Measurements from ENCODE around the gene TMEM62.

The TMEM62 gene

DNA sequence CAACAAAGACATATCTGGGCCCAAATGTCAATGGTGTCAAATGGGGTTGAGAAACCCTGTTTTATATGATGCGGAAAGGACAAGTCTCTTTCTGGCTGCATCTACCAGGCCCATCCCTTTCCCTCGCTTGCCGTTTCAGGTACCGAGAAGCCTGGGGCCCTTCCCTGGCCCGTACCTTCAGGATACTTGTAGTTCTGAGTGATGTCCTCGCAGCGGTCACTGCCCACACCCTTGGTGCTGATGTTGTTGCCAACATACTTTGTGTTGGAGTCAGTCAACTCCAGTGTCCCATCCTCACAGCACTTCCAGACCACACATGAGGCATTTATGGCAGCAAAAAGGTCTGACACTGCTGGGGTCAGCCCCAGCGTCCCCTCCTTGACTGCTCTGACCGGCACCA is 73.6 kb downstream of the TMEM62 start:
- in situ Hi-C loops (cut with HindIII; ENCODE audit: low sequenced_read_pairs) = no loop called here
- TF ChIP-seq, protein P1, sequence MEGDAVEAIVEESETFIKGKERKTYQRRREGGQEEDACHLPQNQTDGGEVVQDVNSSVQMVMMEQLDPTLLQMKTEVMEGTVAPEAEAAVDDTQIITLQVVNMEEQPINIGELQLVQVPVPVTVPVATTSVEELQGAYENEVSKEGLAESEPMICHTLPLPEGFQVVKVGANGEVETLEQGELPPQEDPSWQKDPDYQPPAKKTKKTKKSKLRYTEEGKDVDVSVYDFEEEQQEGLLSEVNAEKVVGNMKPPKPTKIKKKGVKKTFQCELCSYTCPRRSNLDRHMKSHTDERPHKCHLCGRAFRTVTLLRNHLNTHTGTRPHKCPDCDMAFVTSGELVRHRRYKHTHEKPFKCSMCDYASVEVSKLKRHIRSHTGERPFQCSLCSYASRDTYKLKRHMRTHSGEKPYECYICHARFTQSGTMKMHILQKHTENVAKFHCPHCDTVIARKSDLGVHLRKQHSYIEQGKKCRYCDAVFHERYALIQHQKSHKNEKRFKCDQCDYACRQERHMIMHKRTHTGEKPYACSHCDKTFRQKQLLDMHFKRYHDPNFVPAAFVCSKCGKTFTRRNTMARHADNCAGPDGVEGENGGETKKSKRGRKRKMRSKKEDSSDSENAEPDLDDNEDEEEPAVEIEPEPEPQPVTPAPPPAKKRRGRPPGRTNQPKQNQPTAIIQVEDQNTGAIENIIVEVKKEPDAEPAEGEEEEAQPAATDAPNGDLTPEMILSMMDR (IDR thresholded peaks at IDR 0.05; ENCODE audit: low read depth, low read length) = no peak
- DNase-seq (ENCODE audit: low read depth, low spot score) = no peak
- no peak overlapping the region for H3K4me3 ChIP-seq (ENCODE audit: low read depth, low read length)

- TF ChIP-seq, protein P1 (IDR thresholded peaks at IDR 0.05; ENCODE audit: low read depth, low read length) = no peak
- DNase-seq (ENCODE audit: low read depth, low spot score) = no peak
- H3K4me3 ChIP-seq (ENCODE audit: low read depth, low read length) = no peak overlapping the region
- in situ Hi-C loops (cut with HindIII; ENCODE audit: low sequenced_read_pairs) = no loop called here
These were observed 74.9 kb downstream of the TMEM62 start for GRCh38 chr15:43208052-43209002.

- H3K4me3 ChIP-seq (ENCODE audit: low read depth, low read length) = no peak overlapping the region
- no peak for DNase-seq (ENCODE audit: low read depth, low spot score)
- in situ Hi-C loops (cut with HindIII; ENCODE audit: low sequenced_read_pairs) = no loop called here
- TF ChIP-seq, protein P1 (IDR thresholded peaks at IDR 0.05; ENCODE audit: low read depth, low read length) = peak; percentile 16
These were observed 75.9 kb downstream of the TMEM62 start for GRCh38 chr15:43209059-43209824.

DNA sequence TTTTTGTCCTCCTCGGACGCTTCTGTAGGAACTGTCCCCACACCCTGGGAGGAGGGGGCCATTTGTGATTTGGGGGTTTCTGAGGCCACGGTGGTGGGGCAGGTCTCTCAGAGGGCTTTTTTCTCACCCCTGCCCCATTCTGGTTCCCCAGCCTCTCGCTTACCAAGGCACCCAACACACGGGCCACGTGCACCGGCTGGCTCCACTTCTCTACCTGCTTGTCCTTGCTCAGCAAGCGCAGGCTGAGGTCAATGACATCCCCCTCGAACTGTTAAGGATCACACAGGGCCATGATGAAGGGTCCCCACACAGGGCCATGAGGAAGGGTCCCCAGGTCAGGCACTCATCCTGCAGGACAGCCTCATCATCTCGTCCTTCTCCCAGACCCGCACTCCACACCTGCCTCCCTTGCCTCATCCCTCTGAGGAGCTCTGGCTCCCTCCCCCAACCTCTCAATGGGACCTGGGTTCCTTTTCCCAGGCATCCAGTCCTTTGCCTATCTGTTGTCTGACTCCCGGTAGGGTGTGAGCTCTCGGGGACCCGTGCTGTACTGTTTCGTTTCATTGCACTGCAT is 76.9 kb downstream of the TMEM62 start:
- in situ Hi-C loops (cut with HindIII; ENCODE audit: low sequenced_read_pairs) = no loop called here
- no peak overlapping the region for H3K4me3 ChIP-seq (ENCODE audit: low read depth, low read length)
- TF ChIP-seq, protein P1 (IDR thresholded peaks at IDR 0.05; ENCODE audit: low read depth, low read length) = no peak
- DNase-seq (ENCODE audit: low read depth, low spot score) = no peak

GRCh38 chr15:43210807-43211206 is 77.4 kb downstream of the TMEM62 start:
- no peak overlapping the region for H3K4me3 ChIP-seq (ENCODE audit: low read depth, low read length)
- DNase-seq (ENCODE audit: low read depth, low spot score) = no peak
- in situ Hi-C loops (cut with HindIII; ENCODE audit: low sequenced_read_pairs) = no loop called here
- TF ChIP-seq, protein P1 (IDR thresholded peaks at IDR 0.05; ENCODE audit: low read depth, low read length) = no peak

DNA sequence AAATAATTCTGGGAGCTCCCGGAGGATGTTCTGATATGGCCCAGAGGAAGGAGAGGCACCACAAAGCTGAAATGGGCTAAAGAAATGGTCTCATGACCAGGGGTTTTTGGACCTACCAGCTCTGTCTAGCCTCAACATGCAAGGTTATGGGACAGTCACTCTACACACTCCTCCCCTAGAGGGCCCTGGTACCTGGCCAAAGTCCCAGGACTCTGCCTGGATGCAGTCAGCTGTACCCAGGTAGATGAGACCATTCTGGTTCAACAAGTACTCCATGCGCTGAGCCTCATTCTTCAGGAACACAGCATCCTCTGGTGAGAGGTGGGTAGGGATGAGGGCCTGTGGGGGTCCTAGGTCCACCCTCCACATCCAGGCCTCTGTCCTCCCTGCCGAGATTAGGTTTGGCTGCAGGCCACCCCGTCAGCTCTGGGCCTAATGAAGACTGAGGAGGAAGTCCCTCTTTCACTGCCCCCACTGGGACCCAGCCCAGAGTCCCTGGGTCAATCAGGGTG is 77.9 kb downstream of the TMEM62 start:
- in situ Hi-C loops (cut with HindIII; ENCODE audit: low sequenced_read_pairs) = no loop called here
- TF ChIP-seq, protein P1 (IDR thresholded peaks at IDR 0.05; ENCODE audit: low read depth, low read length) = no peak
- H3K4me3 ChIP-seq (ENCODE audit: low read depth, low read length) = no peak overlapping the region
- no peak for DNase-seq (ENCODE audit: low read depth, low spot score)
